HEK293T (cell line): ENCODE measurements around the gene CREB3L1.

Experiments
- CTCF ChIA-PET: fragments of 350-600 bp; formaldehyde crosslinking; extraction: SDS; loops from one replicate; lab custom pipeline; 2021; ENCODE audit warnings: antibody characterized with exemption, inconsistent platforms; lab: Yijun Ruan, JAX
- POLR2A ChIA-PET: fragments of 350-600 bp; formaldehyde crosslinking; extraction: SDS; loops from one replicate; lab custom pipeline; 2020; ENCODE audit warnings: antibody characterized with exemption, inconsistent platforms; lab: Yijun Ruan, JAX
- DNase-seq: peaks from one replicate; pipeline ENCODE4 v3.0.0; 2012; ENCODE audit warnings: mixed read lengths; ENCODE audit errors: extremely low spot score
- ARNT ChIP-seq: fragments of 450-650 bp; IDR thresholded peaks from 2 replicates; pipeline ENCODE4 v1.6.1; 2017; ENCODE audit warnings: mild to moderate bottlenecking
- BHLHE40 ChIP-seq: fragments of 450-650 bp; IDR thresholded peaks from 2 replicates; pipeline ENCODE4 v1.6.1; 2016; ENCODE audit warnings: mild to moderate bottlenecking, moderate library complexity, borderline replicate concordance
- CTBP1 ChIP-seq: fragments of 450-650 bp; IDR thresholded peaks from 2 replicates; pipeline ENCODE4 v1.6.1; 2016; ENCODE audit warnings: borderline replicate concordance
- ELF4 ChIP-seq: fragments of 450-650 bp; IDR thresholded peaks from 2 replicates; pipeline ENCODE4 v1.6.1; 2017; ENCODE audit warnings: antibody characterized with exemption
- FOXA1 ChIP-seq: fragments of 450-650 bp; IDR thresholded peaks from 2 replicates; pipeline ENCODE4 v1.6.1; 2016; ENCODE audit warnings: mild to moderate bottlenecking
- FOXK2 ChIP-seq: fragments of 450-650 bp; IDR thresholded peaks from 2 replicates; pipeline ENCODE4 v1.6.1; 2016; ENCODE audit warnings: mild to moderate bottlenecking
- FOXM1 ChIP-seq: fragments of 450-650 bp; IDR thresholded peaks from 2 replicates; pipeline ENCODE4 v1.6.1; 2017; ENCODE audit warnings: mild to moderate bottlenecking, borderline replicate concordance
- HDGF ChIP-seq: fragments of 450-650 bp; IDR thresholded peaks from 2 replicates; pipeline ENCODE4 v1.6.1; 2017; ENCODE audit warnings: antibody characterized with exemption, borderline replicate concordance
- L3MBTL2 ChIP-seq: fragments of 450-650 bp; conservative IDR thresholded peaks from 2 replicates; pipeline ENCODE4 v1.6.1; 2016; ENCODE audit warnings: mild to moderate bottlenecking
- LEF1 ChIP-seq: fragments of 450-650 bp; IDR thresholded peaks from 2 replicates; pipeline ENCODE4 v1.6.1; 2017; ENCODE audit warnings: mild to moderate bottlenecking, borderline replicate concordance
- NFRKB ChIP-seq: fragments of 450-650 bp; IDR thresholded peaks from 2 replicates; pipeline ENCODE4 v1.6.1; 2016; ENCODE audit warnings: mild to moderate bottlenecking, moderate library complexity
- SP1 ChIP-seq: fragments of 450-650 bp; IDR thresholded peaks from 2 replicates; pipeline ENCODE4 v1.6.1; 2017
- SUZ12 ChIP-seq: fragments of 450-650 bp; IDR thresholded peaks from 2 replicates; pipeline ENCODE4 v1.6.1; 2016; ENCODE audit warnings: mild to moderate bottlenecking
- TARDBP ChIP-seq: fragments of 450-650 bp; IDR thresholded peaks from 2 replicates; pipeline ENCODE4 v1.6.1; 2016
- ZNF384 ChIP-seq: fragments of 450-650 bp; IDR thresholded peaks from 2 replicates; pipeline ENCODE4 v1.6.1; 2016
- TF ChIP-seq, protein P1 (sequence below): fragments of 450-650 bp; IDR thresholded peaks from 2 replicates; pipeline ENCODE4 v1.6.1; 2016

The CREB3L1 gene

DNA sequence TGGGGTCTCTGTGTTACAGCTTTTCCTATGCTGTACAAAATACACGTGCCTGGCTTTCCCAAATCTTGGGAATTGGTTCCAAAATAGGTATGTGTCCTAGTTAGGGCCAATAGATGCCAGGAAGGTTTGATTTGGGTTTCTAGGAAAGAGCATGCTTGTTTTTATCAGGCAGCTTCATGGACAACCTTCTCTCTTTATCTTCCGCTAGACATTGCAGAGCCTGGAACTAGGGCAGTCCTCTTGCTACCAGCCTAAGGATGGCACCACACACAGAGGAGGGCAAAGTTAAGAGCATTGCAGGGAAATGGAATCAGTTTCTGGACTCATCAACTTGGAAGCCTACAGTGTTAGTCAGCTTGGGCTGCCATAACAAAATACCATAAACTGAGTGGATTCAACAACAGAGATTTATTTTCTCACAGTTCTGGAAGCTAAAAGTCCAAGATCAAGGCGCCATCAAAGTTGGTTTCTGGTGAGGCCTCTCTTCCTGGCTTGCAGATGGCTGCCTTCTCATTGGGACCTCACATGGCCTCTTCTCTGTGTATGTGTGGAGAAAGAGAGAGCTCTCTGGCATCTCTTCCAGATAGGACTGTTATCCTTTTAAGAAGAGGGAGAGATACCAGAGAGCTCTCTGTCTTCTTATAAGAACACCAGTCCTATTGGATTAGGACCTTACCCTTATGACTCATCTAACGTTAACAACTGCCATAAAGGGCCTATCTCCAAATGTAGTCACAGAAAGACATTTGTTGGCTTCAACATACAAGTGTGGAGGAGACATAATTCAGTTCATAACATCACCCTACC lies 27.3 kb upstream of the CREB3L1 start:
- POLR2A ChIA-PET: interaction anchor here (1.5 to 2.4 kb wide), 3 partner anchors 11 to 46 kb away, joined by 4 to 8 read pairs (median 8); no protein-coding TSS in a partner anchor
- TF ChIP-seq, protein P1, sequence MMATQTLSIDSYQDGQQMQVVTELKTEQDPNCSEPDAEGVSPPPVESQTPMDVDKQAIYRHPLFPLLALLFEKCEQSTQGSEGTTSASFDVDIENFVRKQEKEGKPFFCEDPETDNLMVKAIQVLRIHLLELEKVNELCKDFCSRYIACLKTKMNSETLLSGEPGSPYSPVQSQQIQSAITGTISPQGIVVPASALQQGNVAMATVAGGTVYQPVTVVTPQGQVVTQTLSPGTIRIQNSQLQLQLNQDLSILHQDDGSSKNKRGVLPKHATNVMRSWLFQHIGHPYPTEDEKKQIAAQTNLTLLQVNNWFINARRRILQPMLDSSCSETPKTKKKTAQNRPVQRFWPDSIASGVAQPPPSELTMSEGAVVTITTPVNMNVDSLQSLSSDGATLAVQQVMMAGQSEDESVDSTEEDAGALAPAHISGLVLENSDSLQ: no peak
- no peak for TF ChIP-seq TARDBP
- no peak for TF ChIP-seq SP1
- no peak for TF ChIP-seq ARNT
- TF ChIP-seq HDGF: no peak
- TF ChIP-seq FOXK2: no peak
- TF ChIP-seq FOXM1: no peak
- no peak for TF ChIP-seq L3MBTL2
- no peak for TF ChIP-seq ELF4
- no peak for TF ChIP-seq CTBP1
- TF ChIP-seq ZNF384: no peak
- no peak for TF ChIP-seq NFRKB
- CTCF ChIA-PET: interaction anchor here (0.6 to 3.0 kb wide), 5 partner anchors 46 to 241 kb away, joined by 3 to 11 read pairs (median 4); no protein-coding TSS in a partner anchor
- no peak for DNase-seq

DNA sequence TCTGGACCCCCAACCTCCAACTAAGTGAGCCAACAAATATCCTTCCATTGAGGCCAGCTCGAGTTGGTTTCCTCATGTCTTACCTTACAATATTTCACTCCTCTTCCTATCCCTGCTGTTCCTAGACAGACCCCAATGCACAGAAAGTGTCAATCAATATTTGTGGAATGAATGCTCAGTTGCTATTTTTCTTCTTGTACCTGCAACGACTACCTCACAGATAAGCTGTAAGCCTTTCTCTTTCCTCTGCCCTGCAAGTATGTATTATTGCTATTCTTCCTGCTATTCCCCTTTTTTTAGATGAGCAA lies 26.8 kb upstream of the CREB3L1 start:
- ChIA-PET POLR2A (no interaction called here), CTCF (interaction anchor here (0.7 to 3.0 kb wide), 3 partner anchors 46 to 60 kb away, joined by 3 to 11 read pairs (median 4); no protein-coding TSS in a partner anchor)
- no peak for TF ChIP-seq SP1
- TF ChIP-seq ARNT: no peak
- no peak for TF ChIP-seq CTBP1
- TF ChIP-seq FOXK2: no peak
- TF ChIP-seq, protein P1: no peak
- TF ChIP-seq FOXA1: no peak
- no peak for TF ChIP-seq TARDBP
- TF ChIP-seq L3MBTL2: no peak
- TF ChIP-seq NFRKB: no peak
- TF ChIP-seq SUZ12: no peak
- no peak for TF ChIP-seq BHLHE40
- TF ChIP-seq FOXM1: no peak
- no peak for TF ChIP-seq ZNF384
- no peak for TF ChIP-seq ELF4
- no peak for TF ChIP-seq LEF1
- no peak for TF ChIP-seq HDGF
- no peak for DNase-seq

DNA sequence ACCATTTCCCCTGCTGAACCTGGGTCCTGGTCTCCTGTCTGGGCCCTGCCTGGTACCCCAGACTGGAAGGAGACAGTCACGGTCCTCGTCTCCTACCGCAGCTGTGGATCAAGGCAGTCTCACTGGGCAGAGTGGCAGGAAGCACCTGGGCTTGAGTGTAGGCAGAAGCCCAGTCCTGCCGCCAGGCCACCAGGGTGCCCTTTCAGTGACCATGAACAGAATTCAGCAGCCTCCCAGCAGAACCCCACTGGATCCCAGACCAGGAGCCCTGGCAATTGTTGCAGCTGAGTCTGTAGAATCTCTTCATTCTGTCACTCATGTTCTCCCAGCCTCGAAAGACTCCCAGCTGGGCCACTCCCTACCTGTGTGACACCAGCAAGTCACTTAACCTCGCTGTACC lies 25.5 kb upstream of the CREB3L1 start:
- ChIA-PET POLR2A (interaction anchor here (0.6 to 1.8 kb wide), 2 partner anchors 9 to 20 kb away, joined by 3 to 4 read pairs; no protein-coding TSS in a partner anchor), CTCF (interaction anchor here (3.0 kb wide), 1 partner anchor 57 kb away, joined by 11 read pairs; no protein-coding TSS in a partner anchor)
- no peak for TF ChIP-seq CTBP1
- no peak for TF ChIP-seq NFRKB
- no peak for TF ChIP-seq L3MBTL2
- no peak for TF ChIP-seq FOXK2
- no peak for TF ChIP-seq BHLHE40
- no peak for TF ChIP-seq SUZ12
- TF ChIP-seq ELF4: no peak
- no peak for TF ChIP-seq HDGF
- no peak for TF ChIP-seq SP1
- TF ChIP-seq FOXA1: no peak
- no peak for DNase-seq

DNA sequence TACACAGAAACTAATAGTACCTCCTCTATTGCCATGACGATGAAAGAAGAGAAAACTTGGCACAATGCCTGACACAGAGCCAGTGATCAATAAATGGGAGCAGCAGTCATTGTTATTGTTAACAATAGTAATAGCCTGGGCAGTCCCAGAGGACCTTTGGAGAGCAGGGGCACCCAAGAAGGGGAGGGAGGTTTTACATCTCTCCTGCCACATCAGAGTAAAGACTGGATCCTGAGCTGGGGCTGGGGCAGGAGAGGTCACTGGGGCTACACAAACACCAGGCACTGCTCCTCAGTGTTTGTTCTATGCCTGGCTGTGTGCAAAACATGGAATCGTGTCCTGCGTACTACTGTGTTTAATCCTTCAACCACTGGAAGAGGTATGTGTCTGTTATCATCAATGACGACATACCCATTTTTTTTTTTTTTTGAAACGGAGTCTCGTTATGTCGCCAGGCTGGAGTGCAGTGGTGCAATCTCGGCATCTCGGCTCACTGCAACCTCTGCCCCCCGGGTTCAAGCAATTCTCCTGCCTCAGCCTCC lies 25.0 kb upstream of the CREB3L1 start:
- DNase-seq: no peak
- CTCF ChIA-PET: interaction anchor here (3.0 kb wide), 1 partner anchor 56 kb away, joined by 11 read pairs; no protein-coding TSS in a partner anchor
- POLR2A ChIA-PET: interaction anchor here (0.7 to 1.8 kb wide), 2 partner anchors 9 to 56 kb away, joined by 3 to 4 read pairs; no protein-coding TSS in a partner anchor
- TF ChIP-seq ZNF384 (0 out of 2 replicates have a peak, but pooled peaks have one; percentile 10), FOXK2 (no peak)

DNA sequence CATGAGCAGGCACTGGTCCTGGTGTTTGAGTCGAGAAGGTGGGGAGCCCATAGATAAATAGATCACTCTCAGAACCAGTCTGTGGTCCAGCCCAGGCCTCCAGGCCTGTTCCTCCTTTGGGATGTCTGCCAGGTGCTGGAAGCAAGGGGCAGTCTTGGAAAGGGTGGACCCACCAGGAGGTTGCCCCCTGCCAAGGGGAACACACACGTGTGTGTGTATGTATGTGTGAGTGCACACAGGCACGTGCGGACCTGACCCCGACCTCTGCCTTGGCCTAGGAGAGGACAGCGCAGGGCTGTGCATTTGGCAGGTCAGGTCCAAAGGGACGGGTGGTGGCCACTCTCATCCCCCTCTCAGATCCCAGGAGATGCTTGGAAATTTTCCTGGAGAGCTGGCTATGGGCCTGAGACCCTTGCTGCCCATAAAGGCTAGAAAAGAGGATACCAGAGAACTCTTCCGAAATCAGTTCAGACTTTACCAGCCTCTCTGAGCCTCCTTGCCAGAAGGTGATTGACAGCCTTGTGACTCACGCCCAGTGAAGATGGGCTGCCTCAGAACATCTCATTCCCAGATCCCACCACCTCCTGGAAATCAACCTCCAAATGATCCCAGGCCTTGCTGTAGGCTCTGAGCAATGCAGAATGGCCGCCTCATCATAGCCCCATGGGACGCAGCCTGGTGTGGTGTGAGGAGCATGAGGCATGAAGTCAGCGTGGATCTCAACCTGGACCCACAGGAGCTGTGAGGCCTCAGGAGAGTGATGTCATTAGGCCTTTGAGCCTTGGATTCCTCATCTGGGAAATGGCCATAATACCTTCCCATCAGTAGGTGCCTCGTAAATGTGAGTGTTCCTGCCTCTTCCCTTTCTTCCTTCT lies 24.0 kb upstream of the CREB3L1 start:
- TF ChIP-seq L3MBTL2: no peak
- TF ChIP-seq FOXA1: no peak
- TF ChIP-seq, protein P1: peak; percentile 74
- DNase-seq: no peak
- ChIA-PET CTCF (no interaction called here), POLR2A (interaction anchor here (0.7 kb wide), 1 partner anchor 55 kb away, joined by 3 read pairs; no protein-coding TSS in a partner anchor)

DNA sequence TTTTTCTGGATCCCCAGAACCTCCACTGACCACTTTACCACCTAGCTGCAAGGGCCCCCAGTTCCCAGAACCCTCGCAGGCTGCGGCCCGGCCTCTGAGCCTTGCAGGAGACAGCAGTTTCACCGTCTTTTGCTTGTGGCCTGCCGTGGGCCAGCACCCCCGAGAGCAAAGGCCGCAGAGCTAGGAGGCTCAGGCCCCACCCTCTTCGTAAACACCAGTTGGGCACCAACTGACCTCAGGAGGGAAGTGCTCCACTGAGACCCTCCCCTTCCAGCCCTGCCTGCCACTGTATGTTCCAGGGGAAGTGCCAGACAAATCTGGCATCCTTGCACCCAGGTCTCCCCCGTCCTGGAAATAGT lies 23.4 kb upstream of the CREB3L1 start:
- no peak for DNase-seq
- TF ChIP-seq NFRKB: no peak
- no peak for TF ChIP-seq L3MBTL2
- TF ChIP-seq FOXA1: no peak
- no peak for TF ChIP-seq CTBP1
- no peak for TF ChIP-seq TARDBP
- no peak for TF ChIP-seq HDGF
- TF ChIP-seq, protein P1: no peak
- TF ChIP-seq ARNT: no peak
- no peak for TF ChIP-seq LEF1
- no peak for TF ChIP-seq BHLHE40
- TF ChIP-seq SUZ12: no peak
- no peak for TF ChIP-seq ELF4
- no peak for TF ChIP-seq SP1
- TF ChIP-seq FOXK2: no peak
- no peak for TF ChIP-seq FOXM1
- POLR2A ChIA-PET: no interaction called here
- CTCF ChIA-PET: interaction anchor here (0.6 kb wide), 1 partner anchor 165 kb away, joined by 3 read pairs; no protein-coding TSS in a partner anchor
